NCI-H128 (cell line): ENCODE measurements around the gene COMMD7.

Source experiments
- DNase-seq: peaks from one replicate; lab custom pipeline; 2025; ENCODE audit not compliant: unreplicated experiment; lab: John Stamatoyannopoulos, UW

Gene COMMD7

GRCh38 chr20:32743237-32744112, at the start of gene COMMD7:
Gene COMMD7 (minus strand): TSS chr20:32743467. CDS start chr20:32743391, 76 bp downstream.
- peak; percentile 28 for DNase-seq

GRCh38 chr20:32792731-32793458, 49.6 kb upstream of the COMMD7 start:
- DNase-seq: no peak

DNA sequence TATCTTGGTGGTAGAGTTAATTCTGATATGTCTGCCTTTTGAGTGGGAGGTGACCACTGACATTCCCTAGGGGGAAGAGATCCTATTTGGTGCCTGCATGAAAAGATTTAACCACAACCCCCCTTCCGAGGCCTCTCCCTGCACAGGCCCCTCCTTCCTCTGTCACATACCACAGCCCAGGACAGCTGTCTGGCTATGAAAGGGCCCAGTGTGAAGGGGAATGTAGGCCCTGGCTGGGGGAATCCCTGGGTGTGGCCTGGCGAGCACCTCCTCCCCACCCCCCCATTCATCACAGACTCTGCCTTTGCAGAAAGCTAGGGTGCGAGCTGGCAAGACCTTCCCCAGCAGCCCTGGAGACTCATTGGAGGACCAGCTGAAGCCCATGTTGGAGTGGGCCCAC, 49.0 kb upstream of the COMMD7 start:
- no peak for DNase-seq

DNA sequence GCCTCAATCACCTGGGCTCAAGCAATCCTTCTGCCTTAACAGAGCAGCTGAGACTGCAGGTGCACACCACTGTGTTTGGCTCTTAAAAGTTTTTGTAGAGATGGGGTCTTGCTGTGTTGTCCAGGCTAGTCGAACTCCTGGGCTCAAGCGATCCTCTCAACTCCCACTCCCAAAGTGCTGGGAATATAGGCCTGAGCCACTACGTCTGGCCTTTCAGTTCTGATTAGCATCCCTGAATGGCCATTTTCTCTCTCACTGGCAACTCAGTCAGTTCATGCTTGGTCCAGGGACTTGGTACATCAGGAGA, 47.4 kb upstream of the COMMD7 start:
- DNase-seq: no peak

DNA sequence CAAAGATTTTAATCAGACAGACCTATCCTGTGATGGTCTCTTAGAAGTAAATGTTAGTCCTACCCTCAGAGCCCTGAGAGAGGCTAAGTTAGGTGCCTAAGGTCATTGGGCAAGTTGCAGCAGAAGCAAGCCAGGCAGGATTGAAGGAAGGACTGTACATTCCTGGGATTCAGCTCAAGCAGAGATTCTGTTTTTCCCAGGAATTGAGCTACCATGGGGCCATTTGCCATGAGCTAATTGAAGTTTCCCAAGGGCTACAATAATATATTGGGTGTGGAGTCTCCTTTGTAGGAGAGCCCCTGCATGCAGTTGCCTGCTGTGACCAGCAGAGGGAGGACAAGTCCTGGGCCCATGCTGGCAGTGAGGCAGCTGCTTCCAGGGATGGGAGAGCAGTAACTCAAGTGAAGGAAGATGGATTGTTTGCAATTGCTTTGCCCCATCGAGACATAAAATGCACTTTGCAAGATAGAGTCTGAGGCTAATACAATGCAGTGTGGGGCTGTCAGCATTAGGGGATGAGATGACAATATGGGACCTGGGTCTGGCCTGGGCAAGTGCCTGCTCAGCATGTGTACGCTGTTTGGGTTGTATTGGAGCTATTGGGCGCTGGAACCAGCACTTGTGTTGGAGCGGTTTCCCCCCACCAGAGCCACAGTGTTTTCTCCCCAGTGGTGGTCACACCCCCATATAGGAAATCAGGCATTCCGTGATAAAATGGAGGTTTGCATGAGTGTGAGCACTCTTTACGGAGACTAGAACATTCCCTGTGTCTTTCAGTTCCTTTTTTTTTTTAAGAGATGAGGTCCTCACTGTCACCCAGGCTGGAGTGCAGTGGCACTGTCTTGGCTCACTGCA, 46.9 kb upstream of the COMMD7 start:
- DNase-seq: peak; percentile 33

DNA sequence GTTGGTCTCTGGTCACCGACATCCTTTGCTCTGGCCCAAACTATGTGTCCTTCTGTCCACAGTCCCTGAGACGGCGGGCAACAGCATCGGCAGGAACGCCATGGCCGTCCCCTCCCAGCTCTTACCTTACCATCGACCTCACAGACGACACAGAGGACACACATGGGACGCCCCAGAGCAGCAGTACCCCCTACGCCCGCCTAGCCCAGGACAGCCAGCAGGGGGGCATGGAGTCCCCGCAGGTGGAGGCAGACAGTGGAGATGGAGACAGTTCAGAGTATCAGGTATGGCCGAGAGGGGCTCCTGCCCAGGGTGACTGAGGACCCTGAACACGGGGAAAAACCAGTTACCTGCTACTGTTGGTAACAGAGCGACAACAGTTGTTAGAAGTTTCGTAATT, 43.9 kb upstream of the COMMD7 start:
- no peak for DNase-seq

- DNase-seq: no peak
These were observed 42.9 kb upstream of the COMMD7 start for GRCh38 chr20:32786059-32786760.

GRCh38 chr20:32784369-32785080, 41.3 kb upstream of the COMMD7 start:
- DNase-seq: no peak

DNA sequence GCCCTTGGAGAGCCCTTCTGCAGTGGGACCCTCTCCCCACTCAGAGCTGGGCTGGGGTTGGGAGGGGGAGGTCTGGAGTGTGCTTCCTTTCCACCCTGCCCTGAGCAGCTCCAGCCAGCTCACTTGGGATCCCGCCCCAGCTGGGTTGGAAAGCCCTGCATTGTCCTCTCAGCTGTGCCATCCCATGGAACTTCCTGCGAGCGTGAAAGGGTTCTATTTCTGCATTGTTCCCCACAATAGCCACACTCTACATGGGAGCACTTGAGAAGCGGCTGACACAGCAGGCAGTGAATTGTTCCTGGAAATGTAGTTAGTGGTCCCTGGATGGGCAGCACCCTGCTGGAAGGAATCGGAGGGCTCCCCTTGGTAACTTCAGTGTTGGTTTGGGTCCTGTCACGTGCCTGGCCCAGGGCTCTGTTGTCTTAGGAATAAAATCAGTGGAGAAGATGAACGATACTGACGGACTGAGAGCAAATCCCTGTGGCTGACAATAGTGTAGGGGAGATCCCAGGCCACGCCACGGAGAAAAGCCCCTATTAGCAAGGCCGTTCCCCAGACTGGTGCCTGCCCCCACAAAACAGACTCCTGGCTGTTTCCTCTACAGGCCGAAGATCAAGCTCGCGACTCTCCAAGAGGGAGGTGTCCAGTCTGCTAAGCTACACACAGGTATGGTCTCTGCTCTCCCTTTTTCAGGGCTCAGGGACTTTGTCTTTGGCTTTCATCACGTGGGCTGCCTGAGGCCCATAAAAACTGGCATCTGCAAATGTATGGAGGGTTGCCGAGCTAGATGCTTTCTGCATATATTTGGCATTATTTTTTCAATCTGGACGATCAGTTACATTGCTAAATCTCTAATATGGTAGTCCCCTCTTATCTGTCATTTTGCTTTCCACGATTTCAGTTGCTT, 37.7 kb upstream of the COMMD7 start:
- no peak for DNase-seq

DNA sequence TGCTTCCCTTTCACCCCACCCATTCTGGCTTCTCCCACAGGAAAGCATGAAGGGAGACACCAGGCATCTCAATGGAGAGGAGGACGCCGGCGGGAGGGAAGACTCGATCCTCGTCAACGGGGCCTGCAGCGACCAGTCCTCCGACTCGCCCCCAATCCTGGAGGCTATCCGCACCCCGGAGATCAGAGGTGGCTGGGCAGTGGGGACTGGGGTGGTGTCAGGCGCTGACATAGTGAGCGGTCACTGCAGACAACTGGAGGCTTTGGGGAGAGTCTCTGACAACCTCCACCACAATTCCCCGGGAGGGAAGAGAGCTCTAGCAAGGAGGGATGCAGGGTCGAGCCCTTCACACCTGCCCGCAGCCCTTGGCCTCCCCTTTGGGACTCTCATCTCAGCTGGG, 37.0 kb upstream of the COMMD7 start:
- DNase-seq: no peak

GRCh38 chr20:32779500-32780211, 36.4 kb upstream of the COMMD7 start:
- DNase-seq: no peak

DNA sequence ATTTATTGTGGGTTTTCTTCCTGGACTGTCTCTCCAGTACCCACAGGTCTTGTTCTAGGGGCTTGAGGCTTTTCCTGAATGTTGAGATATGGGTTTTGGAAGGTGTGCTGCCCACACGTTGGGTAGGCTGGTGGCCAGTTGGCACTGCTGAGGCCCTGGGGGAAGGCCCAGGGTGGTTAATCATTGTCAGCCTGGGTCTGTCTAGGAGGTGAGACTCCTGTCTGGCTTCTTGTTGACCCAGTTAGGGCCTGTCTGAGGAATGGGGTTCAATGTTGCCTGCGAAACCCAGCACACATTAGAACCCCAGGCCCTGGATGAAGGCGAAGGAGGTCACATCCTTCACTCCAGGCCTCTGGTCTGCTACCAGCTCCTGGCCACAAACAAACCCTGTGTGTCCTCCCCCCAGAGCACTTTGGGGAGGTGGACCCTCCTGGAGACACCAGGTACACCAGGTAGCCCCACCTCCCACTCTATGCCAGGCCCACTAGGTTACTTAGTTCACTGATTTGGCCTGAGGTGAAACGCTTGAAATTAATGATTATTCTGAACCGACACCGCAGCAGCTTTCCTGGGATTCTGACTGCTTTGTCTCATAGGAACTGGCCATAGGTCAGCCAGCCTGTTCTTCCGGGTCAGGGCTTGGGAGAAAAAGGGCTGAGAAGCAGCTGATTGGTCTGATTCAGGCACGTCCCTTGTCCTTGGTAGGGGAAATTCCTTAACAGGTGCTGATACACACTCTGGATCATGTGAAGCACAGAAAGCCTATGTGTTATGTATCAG, 34.1 kb upstream of the COMMD7 start:
- no peak for DNase-seq

GRCh38 chr20:32775336-32775991, 32.2 kb upstream of the COMMD7 start:
- DNase-seq: no peak

GRCh38 chr20:32773855-32774254, 30.6 kb upstream of the COMMD7 start:
- no peak for DNase-seq

GRCh38 chr20:32773223-32773622, 30.0 kb upstream of the COMMD7 start:
- DNase-seq: no peak

- DNase-seq: no peak
These were observed 28.8 kb upstream of the COMMD7 start for GRCh38 chr20:32772046-32772445.

DNA sequence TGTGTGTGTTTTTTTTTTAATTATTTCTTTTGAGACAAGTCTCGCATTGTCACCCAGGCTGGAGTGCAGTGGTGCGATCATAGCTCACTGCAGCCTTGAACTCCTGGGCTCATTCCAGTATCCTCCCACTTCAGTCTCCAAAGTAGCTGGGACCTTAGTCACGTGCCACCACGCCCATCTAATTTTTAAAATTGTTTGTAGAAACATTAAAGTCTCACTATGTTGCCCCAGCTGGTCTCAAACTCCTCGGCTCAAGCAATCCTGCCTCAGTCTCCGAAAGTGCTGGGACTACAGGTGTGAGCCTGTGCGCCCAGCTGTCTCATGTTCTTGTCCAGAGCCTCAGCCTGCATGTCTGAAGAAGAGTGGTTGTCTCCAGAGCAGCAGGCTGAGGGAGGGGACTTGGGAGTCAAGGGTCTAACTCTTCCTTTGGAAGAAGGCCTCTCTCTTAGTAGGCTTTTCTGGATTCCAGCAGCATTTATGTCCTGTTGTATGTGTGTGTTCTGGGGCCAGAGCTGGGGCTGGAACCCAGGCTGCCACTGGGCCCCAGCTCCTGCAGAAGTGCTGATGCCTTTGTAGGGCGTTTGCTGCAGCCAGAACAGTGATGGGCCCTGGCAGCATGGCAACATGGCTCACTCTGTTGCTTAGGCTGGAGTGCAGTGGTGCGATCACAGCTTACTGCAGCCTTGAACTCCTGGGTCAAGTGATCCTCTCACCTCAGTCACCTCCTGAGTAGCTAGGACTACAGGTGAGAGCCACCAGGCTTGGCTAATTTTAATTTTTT, 24.3 kb upstream of the COMMD7 start:
- no peak for DNase-seq
